Kidney epithelial cell (primary cell): ENCODE data around the gene ELOVL2. TPM values are rescaled to one million over a fixed set of nuclear protein-coding genes. Genes with fewer than 3 reads are reported as not detected.

Source experiments
- DNase-seq: peaks from one replicate; pipeline ENCODE4 v3.0.0-alpha.2; 2010; ENCODE audit warnings: low read depth
- H3K27me3 ChIP-seq: 2 replicates; pipeline ENCODE4 v1.6.0; 2011; ENCODE audit warnings: low read length; ENCODE audit not compliant: control insufficient read depth, insufficient read depth
- H3K36me3 ChIP-seq: 2 replicates; pipeline ENCODE4 v1.5.1; 2011; ENCODE audit warnings: low read length; ENCODE audit not compliant: control insufficient read depth, insufficient read depth
- H3K4me3 ChIP-seq: 2 replicates; pipeline ENCODE4 v1.5.1; 2011; ENCODE audit warnings: low read depth, mild to moderate bottlenecking, control low read depth, low read length
- CTCF ChIP-seq: IDR thresholded peaks from 2 replicates; pipeline ENCODE4 v1.5.1; 2011; ENCODE audit warnings: mild to moderate bottlenecking, moderate library complexity, low read length, control low read depth, inconsistent platforms; ENCODE audit not compliant: insufficient read depth, poor library complexity, severe bottlenecking
- total RNA-seq: library from RNA; depleted of rRNA; stranded (reverse); fragments of >200 nt; gene quantifications from 2 replicates; pipeline ENCODE4 v1.2.3, GENCODE V29; 2015

ELOVL2 gene
- total RNA-seq, 1 donor from 2014 or later, result 0.84 TPM

GRCh38 chr6:10981409-10981808, 62.7 kb downstream of the ELOVL2 start:
- TF ChIP-seq CTCF, result no peak
- no peak for DNase-seq
- Histone ChIP-seq H3K36me3 (no peaks in the 10 kb centered on the region), H3K4me3 (no peak overlapping the region), H3K27me3 (no peaks in the 10 kb centered on the region)

- Histone ChIP-seq H3K27me3 (no peaks in the 10 kb centered on the region), H3K4me3 (no peak overlapping the region), H3K36me3 (no peaks in the 10 kb centered on the region)
- no peak for DNase-seq
- TF ChIP-seq CTCF, result no peak
These were observed 64.5 kb downstream of the ELOVL2 start for GRCh38 chr6:10979603-10980002.

GRCh38 chr6:10977231-10977968, 66.7 kb downstream of the ELOVL2 start:
- Histone ChIP-seq H3K27me3 (no peaks in the 10 kb centered on the region), H3K36me3 (no peaks in the 10 kb centered on the region), H3K4me3 (no peak overlapping the region)
- TF ChIP-seq CTCF, result no peak
- no peak for DNase-seq

GRCh38 chr6:10976571-10976970, 67.5 kb downstream of the ELOVL2 start:
- TF ChIP-seq CTCF, result no peak
- H3K27me3 ChIP-seq, result no peaks in the 10 kb centered on the region
- H3K36me3 ChIP-seq, result no peaks in the 10 kb centered on the region
- H3K4me3 ChIP-seq, result no peak overlapping the region
- DNase-seq, result no peak

- no peak for DNase-seq
- no peak for TF ChIP-seq CTCF
- Histone ChIP-seq H3K36me3 (no peaks in the 10 kb centered on the region), H3K27me3 (no peaks in the 10 kb centered on the region), H3K4me3 (no peak overlapping the region)
These were observed 71.9 kb downstream of the ELOVL2 start for GRCh38 chr6:10972196-10972595.

- Histone ChIP-seq H3K36me3 (no peaks in the 10 kb centered on the region), H3K27me3 (no peaks in the 10 kb centered on the region), H3K4me3 (no peak overlapping the region)
- no peak for TF ChIP-seq CTCF
- DNase-seq, result no peak
These were observed 73.4 kb downstream of the ELOVL2 start for GRCh38 chr6:10970731-10971130.
